Measurements from ENCODE around the gene PTTG1.

PTTG1 gene

DNA sequence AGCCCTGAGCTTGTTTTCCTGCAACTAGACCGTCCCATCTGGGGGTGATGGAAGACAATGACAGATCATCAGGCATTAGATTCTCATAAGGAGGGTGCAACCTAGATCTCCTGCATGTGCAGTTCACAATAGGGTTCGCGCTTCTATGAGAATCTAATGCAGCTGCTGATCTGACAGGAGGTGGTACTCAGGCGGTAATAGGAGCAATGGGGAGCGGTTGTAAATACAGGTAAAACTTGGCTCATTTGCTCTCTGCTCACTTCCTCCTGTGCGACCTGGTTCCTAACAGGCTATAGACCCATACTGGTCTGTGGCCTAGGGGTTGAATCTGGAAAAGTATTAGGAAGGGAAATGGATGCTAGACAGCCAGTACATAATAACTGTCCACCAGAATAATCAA, 39.7 kb downstream of the PTTG1 start:
- TF ChIP-seq CTCF (IDR thresholded peaks at IDR 0.05; ENCODE audit: low read depth, low read length) = no peak
- no peak for DNase-seq (ENCODE audit: extremely low read depth, low read depth)

DNA sequence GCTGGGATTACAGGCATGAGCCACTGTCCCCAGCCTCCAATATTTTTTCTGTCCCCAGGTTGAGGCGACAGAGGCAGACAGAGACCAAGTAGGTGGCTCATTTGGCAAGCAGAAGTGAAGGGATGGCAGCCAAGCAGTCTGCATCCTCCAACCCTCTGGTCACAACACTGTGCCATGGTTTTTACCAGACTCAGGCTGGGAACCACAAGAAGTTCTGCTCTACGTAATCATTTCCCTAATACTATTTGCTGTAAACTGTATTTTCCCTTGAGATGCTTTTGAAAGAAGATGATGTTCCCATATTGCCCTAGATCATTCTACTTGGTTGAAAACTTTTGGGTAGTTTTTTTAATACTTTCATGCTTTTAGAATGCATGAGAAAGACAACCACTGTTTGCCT, 40.5 kb downstream of the PTTG1 start:
- DNase-seq (ENCODE audit: extremely low read depth, low read depth) = no peak
- no peak for TF ChIP-seq CTCF (IDR thresholded peaks at IDR 0.05; ENCODE audit: low read depth, low read length)

DNA sequence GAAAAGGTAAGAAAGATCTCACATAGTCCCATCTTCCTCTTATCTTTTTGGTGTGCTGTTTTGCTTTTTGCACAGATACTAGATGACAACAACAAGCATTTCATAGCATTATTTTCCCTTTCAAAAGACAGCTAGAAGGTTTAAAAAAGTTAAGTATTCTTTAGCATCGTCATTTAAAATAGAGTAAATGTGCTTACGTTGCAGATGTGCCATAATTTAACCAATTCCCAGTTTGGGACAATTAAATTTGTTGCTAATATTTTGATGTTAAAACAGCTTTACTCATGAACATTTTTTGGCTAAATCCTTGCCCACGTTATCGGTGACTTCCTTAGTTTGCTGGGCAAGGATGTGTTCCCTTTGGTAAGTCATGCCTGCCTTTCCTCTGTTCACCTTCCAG, 41.6 kb downstream of the PTTG1 start:
- TF ChIP-seq CTCF (IDR thresholded peaks at IDR 0.05; ENCODE audit: low read depth, low read length) = no peak

DNA sequence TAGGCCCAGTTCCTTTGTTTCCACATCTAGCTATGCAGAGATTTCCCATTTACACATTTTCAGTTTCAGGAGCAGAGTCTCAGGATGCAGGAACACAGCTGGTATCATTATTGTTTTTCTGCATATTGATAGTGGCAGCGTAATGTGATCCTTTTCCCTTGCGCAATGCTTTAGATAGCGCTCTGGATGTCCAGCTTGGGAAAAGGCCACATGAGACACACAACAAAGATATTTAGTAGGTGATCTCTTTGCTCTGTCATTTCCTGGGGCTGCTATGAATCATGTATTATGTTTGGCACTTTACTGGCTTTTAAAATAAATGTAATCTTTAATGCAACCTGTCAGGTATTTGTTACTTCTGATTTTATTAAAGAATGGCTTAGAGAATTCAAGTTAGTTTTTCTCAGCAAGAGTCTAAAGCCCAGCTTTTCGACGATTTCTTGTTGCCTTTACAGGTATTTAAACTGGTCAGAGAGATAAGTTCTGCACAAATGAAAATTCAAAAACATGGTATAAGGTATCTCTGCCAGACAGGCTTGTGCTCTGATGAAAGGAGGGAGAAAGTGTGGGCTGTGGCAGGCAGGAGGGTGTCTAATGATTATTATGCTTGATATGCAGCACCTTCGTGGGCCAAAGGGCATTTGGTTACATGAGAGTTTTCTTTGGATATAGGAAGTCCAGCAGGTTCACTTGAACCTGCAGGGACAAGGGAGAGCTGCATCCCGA, 42.2 kb downstream of the PTTG1 start:
- no peak for TF ChIP-seq CTCF (IDR thresholded peaks at IDR 0.05; ENCODE audit: low read depth, low read length)
- DNase-seq (ENCODE audit: extremely low read depth, low read depth) = peak; percentile 59

More for the DNA sequence above, 41.6 kb downstream of the PTTG1 start:
- no peak for DNase-seq (ENCODE audit: extremely low read depth, low read depth)

DNA sequence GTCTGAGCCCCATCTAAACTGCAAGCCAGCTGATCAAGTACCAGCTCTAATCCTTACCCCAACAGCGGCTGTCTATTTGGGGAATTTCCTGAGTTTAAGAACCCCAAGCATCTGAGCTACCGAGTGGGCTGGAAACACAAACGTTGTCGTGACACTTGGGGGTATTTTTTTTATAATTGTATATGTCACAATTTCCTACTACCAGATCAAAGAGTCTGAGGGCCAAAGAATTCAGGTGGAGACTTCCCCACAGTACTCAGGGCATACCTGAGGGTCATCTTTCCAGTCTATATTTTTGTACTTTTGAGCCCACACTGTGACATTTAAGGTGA, 42.8 kb downstream of the PTTG1 start:
- DNase-seq (ENCODE audit: extremely low read depth, low read depth) = no peak
- no peak for TF ChIP-seq CTCF (IDR thresholded peaks at IDR 0.05; ENCODE audit: low read depth, low read length)

DNA sequence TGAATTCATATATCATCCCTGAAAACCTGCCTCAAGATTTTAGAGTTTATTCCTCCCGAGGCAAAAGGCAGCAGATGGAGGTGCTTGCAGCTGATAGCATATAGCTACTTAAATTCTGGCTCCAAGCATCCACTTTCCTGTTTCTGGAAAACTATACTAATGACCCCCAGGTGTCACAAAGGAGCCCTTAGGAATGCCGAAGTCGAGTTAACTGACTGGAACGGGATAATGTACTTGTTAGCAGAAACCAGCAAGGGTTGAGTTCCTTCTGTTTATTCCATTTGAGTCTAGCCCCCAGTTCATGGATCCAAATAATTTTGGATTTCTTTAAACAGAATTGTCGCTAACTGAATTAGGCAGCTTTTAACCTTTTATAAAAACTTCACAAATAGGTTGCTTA, 44.5 kb downstream of the PTTG1 start:
- TF ChIP-seq CTCF (IDR thresholded peaks at IDR 0.05; ENCODE audit: low read depth, low read length) = no peak
- DNase-seq (ENCODE audit: extremely low read depth, low read depth) = no peak

DNA sequence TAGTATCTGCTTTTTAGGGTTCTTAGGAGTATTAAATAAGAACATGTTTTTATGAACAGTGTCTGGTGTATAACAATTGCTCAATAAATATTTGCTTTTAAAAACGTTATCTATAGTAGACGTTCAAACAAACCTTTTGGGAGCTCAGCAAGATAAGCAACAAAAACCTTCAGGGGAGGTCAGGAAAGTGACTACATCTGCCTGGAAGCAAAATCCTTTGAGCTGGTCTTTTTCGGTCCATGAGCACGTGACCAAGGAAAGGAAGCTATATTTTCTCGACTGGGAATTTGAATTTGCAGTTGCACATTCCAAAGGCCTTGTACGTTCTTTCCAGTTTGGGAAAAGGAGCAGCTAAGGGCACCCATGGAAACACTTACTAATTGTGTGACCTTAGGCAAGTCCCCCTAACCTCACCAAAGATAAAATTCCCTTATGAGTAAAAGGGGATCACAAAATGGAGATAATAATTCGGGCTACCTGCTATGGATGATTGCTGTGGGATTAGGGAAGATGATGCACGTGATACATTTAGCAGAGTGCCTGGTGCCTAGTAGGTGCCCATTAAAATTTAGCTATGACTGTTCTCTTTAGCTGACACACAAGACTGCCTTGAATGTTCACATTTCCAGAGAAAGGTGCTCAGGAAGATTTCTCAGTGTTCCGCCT, 45.4 kb downstream of the PTTG1 start:
- no peak for DNase-seq (ENCODE audit: extremely low read depth, low read depth)
- TF ChIP-seq CTCF (IDR thresholded peaks at IDR 0.05; ENCODE audit: low read depth, low read length) = no peak
